Endothelial cell (in vitro differentiated cells): ENCODE results near the gene HNRNPL. TPM values are rescaled to one million over a fixed set of nuclear protein-coding genes. Genes with fewer than 3 reads are reported as not detected.

Source experiments
- DNase-seq: peaks from one replicate; pipeline ENCODE4 v3.0.0; 2021; ENCODE audit warnings: low spot score
- H3K27ac Mint-ChIP-seq: one replicate; pipeline ENCODE4 v1.8.0; 2021; ENCODE audit warnings: mixed read lengths, inconsistent platforms; ENCODE audit not compliant: unreplicated experiment
- H3K27me3 Mint-ChIP-seq: one replicate; pipeline ENCODE4 v1.8.0; 2021; ENCODE audit warnings: mild to moderate bottlenecking, moderate library complexity, mixed read lengths, inconsistent platforms; ENCODE audit not compliant: unreplicated experiment
- H3K36me3 Mint-ChIP-seq: one replicate; pipeline ENCODE4 v1.8.0; 2021; ENCODE audit warnings: mild to moderate bottlenecking, low read depth, mixed read lengths, inconsistent platforms; ENCODE audit not compliant: unreplicated experiment
- H3K4me1 Mint-ChIP-seq: one replicate; pipeline ENCODE4 v1.8.0; 2021; ENCODE audit warnings: mild to moderate bottlenecking, mixed read lengths, inconsistent platforms; ENCODE audit not compliant: unreplicated experiment
- H3K4me3 Mint-ChIP-seq: one replicate; pipeline ENCODE4 v1.8.0; 2021; ENCODE audit warnings: mild to moderate bottlenecking, mixed read lengths, inconsistent platforms; ENCODE audit not compliant: unreplicated experiment
- H3K9me3 Mint-ChIP-seq: one replicate; pipeline ENCODE4 v1.8.0; 2021; ENCODE audit warnings: mixed read lengths, inconsistent platforms; ENCODE audit not compliant: unreplicated experiment
- total RNA-seq: library from RNA; stranded (reverse); fragmentation: NEBNext Ultra II Directional; extraction: Animal tissue kit (Norgen Biotek cat#: 25700); gene quantifications from one replicate; pipeline ENCODE4 v1.2.1, GENCODE V29; 2021; ENCODE audit not compliant: unreplicated experiment
- TF ChIP-seq, protein P1 (sequence below): fragments of 200-600 bp; sonication (generic); IDR thresholded peaks from one replicate; pipeline ENCODE4 v1.5.0; 2021; ENCODE audit warnings: antibody characterized with exemption; ENCODE audit not compliant: unreplicated experiment

Gene HNRNPL
- total RNA-seq, 1 donor from 2014 or later: 343 TPM

DNA sequence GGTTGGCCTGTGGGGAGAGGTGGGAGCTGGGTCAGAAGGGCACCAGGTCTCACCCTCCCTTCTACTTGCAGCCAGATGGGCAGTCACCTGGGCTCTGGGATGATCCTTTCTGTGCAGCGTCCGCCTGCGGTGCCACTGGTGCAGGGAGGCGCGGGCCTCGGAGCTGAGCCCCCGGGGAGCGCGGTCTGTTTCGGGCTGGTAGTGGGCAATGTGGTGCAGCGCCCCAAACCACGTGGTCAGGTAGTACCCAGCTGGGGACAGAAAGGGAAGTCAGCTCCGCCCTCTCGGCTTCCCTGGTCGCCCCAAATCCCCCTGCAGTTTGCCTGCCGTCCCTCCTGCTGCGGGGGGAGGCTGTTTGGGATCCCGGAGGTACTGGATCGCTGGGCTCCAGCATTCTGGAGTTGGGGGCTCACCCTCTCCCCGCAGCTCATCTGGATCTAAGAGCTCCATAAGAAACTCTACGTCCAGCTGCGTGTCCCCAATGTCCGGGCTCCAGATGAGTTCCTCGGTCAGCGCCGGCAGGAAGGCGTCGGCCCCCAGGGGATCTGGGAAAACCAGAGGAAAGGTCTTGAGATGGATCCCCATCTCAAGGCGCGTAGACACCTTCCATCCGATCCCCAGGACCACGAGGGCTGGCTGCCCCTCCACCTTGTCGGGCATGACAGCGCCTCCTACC, 19.5 kb upstream of the HNRNPL start:
- Mint-ChIP-seq H3K27ac (no peak overlapping the region), H3K4me3 (peak overlapping the region; percentile 37), H3K4me1 (peaks cover 7% of the 10 kb centered on the region), H3K36me3 (peaks cover 4% of the 10 kb centered on the region), H3K27me3 (no peaks in the 10 kb centered on the region), H3K9me3 (no peaks in the 10 kb centered on the region)
- DNase-seq: no peak
- TF ChIP-seq, protein P1, sequence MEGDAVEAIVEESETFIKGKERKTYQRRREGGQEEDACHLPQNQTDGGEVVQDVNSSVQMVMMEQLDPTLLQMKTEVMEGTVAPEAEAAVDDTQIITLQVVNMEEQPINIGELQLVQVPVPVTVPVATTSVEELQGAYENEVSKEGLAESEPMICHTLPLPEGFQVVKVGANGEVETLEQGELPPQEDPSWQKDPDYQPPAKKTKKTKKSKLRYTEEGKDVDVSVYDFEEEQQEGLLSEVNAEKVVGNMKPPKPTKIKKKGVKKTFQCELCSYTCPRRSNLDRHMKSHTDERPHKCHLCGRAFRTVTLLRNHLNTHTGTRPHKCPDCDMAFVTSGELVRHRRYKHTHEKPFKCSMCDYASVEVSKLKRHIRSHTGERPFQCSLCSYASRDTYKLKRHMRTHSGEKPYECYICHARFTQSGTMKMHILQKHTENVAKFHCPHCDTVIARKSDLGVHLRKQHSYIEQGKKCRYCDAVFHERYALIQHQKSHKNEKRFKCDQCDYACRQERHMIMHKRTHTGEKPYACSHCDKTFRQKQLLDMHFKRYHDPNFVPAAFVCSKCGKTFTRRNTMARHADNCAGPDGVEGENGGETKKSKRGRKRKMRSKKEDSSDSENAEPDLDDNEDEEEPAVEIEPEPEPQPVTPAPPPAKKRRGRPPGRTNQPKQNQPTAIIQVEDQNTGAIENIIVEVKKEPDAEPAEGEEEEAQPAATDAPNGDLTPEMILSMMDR: no peak

- no peaks in the 10 kb centered on the region for H3K9me3 Mint-ChIP-seq
- DNase-seq: no peak
- H3K27ac Mint-ChIP-seq: no peak overlapping the region
- peaks cover 7% of the 10 kb centered on the region for H3K4me1 Mint-ChIP-seq
- TF ChIP-seq, protein P1: no peak
- no peaks in the 10 kb centered on the region for H3K27me3 Mint-ChIP-seq
- H3K36me3 Mint-ChIP-seq: peaks cover 4% of the 10 kb centered on the region
- no peak overlapping the region for H3K4me3 Mint-ChIP-seq
These were observed 18.8 kb upstream of the HNRNPL start for GRCh38 chr19:38868551-38868950.

DNA sequence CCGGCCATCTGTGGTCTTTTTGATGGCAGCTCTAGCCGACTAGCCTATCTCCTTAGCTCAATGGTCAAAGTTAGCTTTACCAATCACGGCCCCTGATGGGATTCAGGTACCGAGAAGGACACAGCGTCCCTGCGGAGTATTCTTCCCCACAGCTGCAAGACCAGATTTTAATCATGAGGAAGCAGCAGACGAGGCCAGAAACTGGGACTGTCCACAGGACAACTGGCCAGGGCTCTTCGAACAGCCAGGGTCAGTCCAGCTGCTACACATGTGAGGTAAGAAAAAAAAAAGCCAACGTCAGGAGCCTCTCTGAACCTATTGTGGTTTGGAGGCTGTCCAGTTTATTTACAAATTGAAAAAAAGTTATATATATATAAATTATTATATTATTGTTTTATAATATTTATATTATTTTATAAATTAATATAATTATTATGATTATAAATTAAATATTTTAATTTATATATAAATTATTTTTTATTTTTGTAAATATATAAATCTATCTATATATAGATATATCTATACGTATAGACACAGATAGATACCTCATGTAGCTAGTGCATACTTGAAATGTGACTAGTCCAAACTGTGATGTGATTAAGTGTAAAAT, 17.5 kb upstream of the HNRNPL start:
- Mint-ChIP-seq H3K36me3 (no peaks in the 10 kb centered on the region), H3K27ac (no peak overlapping the region)

DNA sequence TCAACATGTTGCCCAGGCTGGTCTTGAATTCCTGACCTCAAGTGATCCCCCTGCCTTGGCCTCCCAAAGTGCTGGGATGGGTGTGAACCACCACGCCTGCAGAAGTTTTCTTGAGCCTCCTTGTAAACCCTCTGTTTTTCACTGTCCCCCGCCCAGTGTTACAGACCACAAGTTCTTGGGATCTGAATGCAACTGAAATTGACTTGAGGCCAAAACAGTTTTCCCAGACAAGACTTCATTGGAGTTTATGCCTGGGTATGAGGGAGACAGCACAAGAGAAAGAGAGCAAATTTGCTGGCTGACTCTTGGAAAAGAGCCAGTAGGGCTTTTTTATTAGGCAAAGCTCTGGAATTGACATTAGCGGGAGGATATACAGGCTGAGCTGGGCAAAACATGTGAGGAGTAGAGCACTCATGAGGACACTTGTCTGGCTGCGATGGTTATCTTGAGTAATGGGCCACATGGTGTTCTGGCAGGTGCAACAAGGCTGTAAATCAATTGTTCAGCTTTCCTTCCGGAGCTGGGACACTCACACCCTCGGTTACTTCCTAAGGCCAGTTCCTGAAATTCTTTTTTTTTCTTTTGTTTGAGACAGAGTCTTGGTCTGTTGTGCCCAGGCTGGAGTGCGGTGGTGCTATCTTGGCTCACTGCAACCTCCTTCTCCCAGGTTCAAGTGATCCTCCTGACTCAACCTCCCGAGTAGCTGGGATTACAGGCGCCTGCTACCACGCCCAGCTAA, 12.7 kb upstream of the HNRNPL start:
- H3K9me3 Mint-ChIP-seq: no peaks in the 10 kb centered on the region
- H3K27ac Mint-ChIP-seq: no peak overlapping the region
- TF ChIP-seq, protein P1: no peak
- peaks cover 3% of the 10 kb centered on the region for H3K27me3 Mint-ChIP-seq
- H3K4me1 Mint-ChIP-seq: peaks cover 3% of the 10 kb centered on the region
- no peak for DNase-seq
- no peaks in the 10 kb centered on the region for H3K36me3 Mint-ChIP-seq
- H3K4me3 Mint-ChIP-seq: no peak overlapping the region

More for the DNA sequence above, 17.5 kb upstream of the HNRNPL start:
- no peak for DNase-seq
- TF ChIP-seq, protein P1: no peak
- peaks cover 3% of the 10 kb centered on the region for H3K27me3 Mint-ChIP-seq
- H3K9me3 Mint-ChIP-seq: no peaks in the 10 kb centered on the region
- peaks cover 3% of the 10 kb centered on the region for H3K4me1 Mint-ChIP-seq
- no peak overlapping the region for H3K4me3 Mint-ChIP-seq
